Right lobe of liver (tissue), 6 donors: ENCODE data around the gene ZNF513. TPM values are rescaled to one million over a fixed set of nuclear protein-coding genes. Genes with fewer than 3 reads are reported as not detected.
"Not testable (repeated sequence)": the region's sequence is repeated elsewhere in the genome, so short reads cannot be mapped to it uniquely, and the experiment has no call there.

Experiments
- ATAC-seq, 4 donors: fragments of 200-7000 bp; cut with Tn5 transposase; one replicate each; pipeline ENCODE4 v1.9.1; 2020; ENCODE audit warnings: mild to moderate bottlenecking in 4 of 4, moderate library complexity in 4 of 4
- DNase-seq, 3 donors: peaks; one replicate each; pipeline ENCODE4 v3.0.0-alpha.2; 2020
- H3K27ac ChIP-seq, 3 donors: fragments of 200-600 bp; one replicate each; pipeline ENCODE4 v1.8.0; 2022
- H3K27me3 ChIP-seq, 2 donors: fragments of 200-600 bp; one replicate each; pipeline ENCODE4 v1.8.0; 2022
- H3K36me3 ChIP-seq, 4 donors: fragments of 200-600 bp; sonication (generic) in 1 of 4; one replicate each; pipeline versions ENCODE4 v1.5.1 to v1.8.0; 2017 to 2022; ENCODE audit warnings: control low read depth in 1 of 4
- H3K4me1 ChIP-seq, 4 donors: fragments of 200-600 bp; sonication (generic) in 1 of 4; one replicate each; pipeline versions ENCODE4 v1.5.1 to v1.8.0; 2017 to 2022; ENCODE audit warnings: control low read depth in 1 of 4
- H3K4me3 ChIP-seq, 3 donors: fragments of 200-600 bp; one replicate each; pipeline ENCODE4 v1.8.0; 2022
- H3K9me3 ChIP-seq, 4 donors: fragments of 200-600 bp; sonication (generic) in 1 of 4; one replicate each; pipeline versions ENCODE4 v1.5.1 to v1.8.0; 2017 to 2022; ENCODE audit warnings: control low read depth in 1 of 4
- POLR2A ChIP-seq: fragments of 450-650 bp; IDR thresholded peaks from one replicate; pipeline ENCODE4 v1.6.1; 2017; ENCODE audit warnings: antibody characterized with exemption, mild to moderate bottlenecking
- whole genome bisulfite sequencing: methylation state at CpG from one replicate; pipeline ENCODE4 v1.1.6; 2018; ENCODE audit warnings: low coverage, low lambda C conversion rate; ENCODE audit not compliant: insufficient coverage; ENCODE audit errors: missing lambda C conversion rate; 5-methylcytosine and 5-hydroxymethylcytosine counted together
- intact Hi-C, 2 donors: fragments of 100-400 bp; cut with DNase I; formaldehyde crosslinking; loops; one replicate each; pipeline versions ENCODE4 v1.11.2 to v1.14.1; 2022
- total RNA-seq, 6 experiments: library from RNA; depleted of rRNA in 2 of 6; stranded (reverse); fragments of >200 nt in 2 of 6; fragmentation: NEBNext Ultra II Directional in 3 of 6; extraction: Animal tissue kit (Norgen Biotek cat#: 25700) in 3 of 6; gene quantifications; one replicate each; pipeline versions ENCODE4 v1.1.0 to v1.2.4, GENCODE V29; 2016 to 2023
- TF ChIP-seq, protein P1 (sequence below), 4 donors: fragments of 200-600 bp in 3 of 4; fragments of 450-650 bp in 1 of 4; IDR thresholded peaks; one replicate each; pipeline versions ENCODE4 v1.5.1 to v1.8.0; 2016 to 2022; ENCODE audit warnings: antibody characterized with exemption in 4 of 4, mild to moderate bottlenecking in 2 of 4
- donor health status: DM: no; HTN: yes; CAD: no.
- donor health status: DM: no; HTN: no; CAD: no.
- donor health status: DM: no; HTN: no; CAD: no.
- donor health status: DM: no; HTN: yes; CAD: no.
- donor health status: DM: no; HTN: yes; CAD: no.

Gene ZNF513
- total RNA-seq, 6 experiments from 2014 or later: 6.0 to 14.7 (median 9.8) TPM

DNA sequence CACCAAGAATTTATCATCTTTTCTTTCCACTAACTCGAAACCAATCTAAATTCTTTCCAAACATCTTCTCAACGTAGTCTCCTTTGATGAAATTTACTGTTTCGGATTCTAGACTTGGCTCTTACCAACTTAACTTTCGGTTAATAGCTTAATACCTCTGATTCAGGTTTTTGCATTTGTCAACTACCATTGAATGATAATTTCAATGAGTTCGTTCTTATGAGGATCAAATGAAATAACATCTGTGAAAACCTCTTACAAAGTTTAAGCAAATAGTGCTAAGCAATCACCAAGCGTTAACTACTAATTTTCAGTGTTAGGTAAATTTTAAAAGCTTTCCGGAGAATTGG lies 47.3 kb upstream of the ZNF513 start:
- Histone ChIP-seq H3K9me3 (no peaks in the 10 kb centered on the region), H3K27me3 (no peaks in the 10 kb centered on the region), H3K4me3 (peak overlapping the region; percentile 99 to 100 (median 99)), H3K4me1 (peaks cover 0 to 18% (median 12%) of the 10 kb centered on the region in 4 donors), H3K27ac (peak overlapping the region; percentile 89 to 98 (median 97)), H3K36me3 (no peaks in the 10 kb centered on the region)
- 20% methylated on average over 7 of the region's 7 CpGs for WGBS
- TF ChIP-seq, protein P1, sequence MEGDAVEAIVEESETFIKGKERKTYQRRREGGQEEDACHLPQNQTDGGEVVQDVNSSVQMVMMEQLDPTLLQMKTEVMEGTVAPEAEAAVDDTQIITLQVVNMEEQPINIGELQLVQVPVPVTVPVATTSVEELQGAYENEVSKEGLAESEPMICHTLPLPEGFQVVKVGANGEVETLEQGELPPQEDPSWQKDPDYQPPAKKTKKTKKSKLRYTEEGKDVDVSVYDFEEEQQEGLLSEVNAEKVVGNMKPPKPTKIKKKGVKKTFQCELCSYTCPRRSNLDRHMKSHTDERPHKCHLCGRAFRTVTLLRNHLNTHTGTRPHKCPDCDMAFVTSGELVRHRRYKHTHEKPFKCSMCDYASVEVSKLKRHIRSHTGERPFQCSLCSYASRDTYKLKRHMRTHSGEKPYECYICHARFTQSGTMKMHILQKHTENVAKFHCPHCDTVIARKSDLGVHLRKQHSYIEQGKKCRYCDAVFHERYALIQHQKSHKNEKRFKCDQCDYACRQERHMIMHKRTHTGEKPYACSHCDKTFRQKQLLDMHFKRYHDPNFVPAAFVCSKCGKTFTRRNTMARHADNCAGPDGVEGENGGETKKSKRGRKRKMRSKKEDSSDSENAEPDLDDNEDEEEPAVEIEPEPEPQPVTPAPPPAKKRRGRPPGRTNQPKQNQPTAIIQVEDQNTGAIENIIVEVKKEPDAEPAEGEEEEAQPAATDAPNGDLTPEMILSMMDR (IDR thresholded peaks at IDR 0.05): no peak
- TF ChIP-seq POLR2A: no peak
- ATAC-seq: no peak
- intact Hi-C loops: no loop called here
- no peak for DNase-seq

DNA sequence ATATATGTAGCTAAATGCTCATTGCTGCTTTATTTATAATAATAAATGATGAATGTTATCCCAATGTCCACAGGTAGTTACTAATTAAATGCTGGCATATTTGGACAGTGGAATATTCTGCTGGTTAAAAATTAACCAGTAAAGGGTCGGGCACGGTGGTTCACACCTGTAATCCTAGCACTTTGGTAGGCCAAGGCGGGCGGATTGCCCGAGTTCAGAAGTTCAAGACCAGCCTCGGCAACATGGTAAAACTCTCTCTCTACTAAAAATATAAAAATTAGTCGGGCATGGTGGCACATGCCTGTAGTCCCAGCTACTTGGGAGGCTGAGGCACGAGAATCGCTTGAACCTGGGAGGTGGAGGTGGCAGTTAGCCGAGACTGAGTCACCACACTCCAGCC lies 44.5 kb upstream of the ZNF513 start:
- H3K27me3 ChIP-seq, H3K4me3 ChIP-seq, H3K9me3 ChIP-seq, DNase-seq, H3K36me3 ChIP-seq, ATAC-seq, intact Hi-C loops, H3K27ac ChIP-seq: not testable (repeated sequence)
- 56% methylated on average over 7 of the region's 10 CpGs for WGBS
- H3K4me1 ChIP-seq: peaks cover 0 to 18% (median 6%) of the 10 kb centered on the region in 4 donors

- no peaks in the 10 kb centered on the region for H3K27me3 ChIP-seq
- H3K36me3 ChIP-seq: no peaks in the 10 kb centered on the region
- no peak overlapping the region for H3K4me3 ChIP-seq
- no peaks in the 10 kb centered on the region for H3K9me3 ChIP-seq
- ATAC-seq (no peak), DNase-seq (no peak)
- H3K4me1 ChIP-seq: peaks cover 0 to 10% (median 2%) of the 10 kb centered on the region in 4 donors
- no peak overlapping the region for H3K27ac ChIP-seq
- 100% methylated on average over 3 of the region's 3 CpGs for WGBS
- no peak for TF ChIP-seq POLR2A
- TF ChIP-seq, protein P1 (IDR thresholded peaks at IDR 0.05): no peak
- intact Hi-C loops: no loop called here
These were observed 42.4 kb upstream of the ZNF513 start for GRCh38 chr2:27422958-27423357.

DNA sequence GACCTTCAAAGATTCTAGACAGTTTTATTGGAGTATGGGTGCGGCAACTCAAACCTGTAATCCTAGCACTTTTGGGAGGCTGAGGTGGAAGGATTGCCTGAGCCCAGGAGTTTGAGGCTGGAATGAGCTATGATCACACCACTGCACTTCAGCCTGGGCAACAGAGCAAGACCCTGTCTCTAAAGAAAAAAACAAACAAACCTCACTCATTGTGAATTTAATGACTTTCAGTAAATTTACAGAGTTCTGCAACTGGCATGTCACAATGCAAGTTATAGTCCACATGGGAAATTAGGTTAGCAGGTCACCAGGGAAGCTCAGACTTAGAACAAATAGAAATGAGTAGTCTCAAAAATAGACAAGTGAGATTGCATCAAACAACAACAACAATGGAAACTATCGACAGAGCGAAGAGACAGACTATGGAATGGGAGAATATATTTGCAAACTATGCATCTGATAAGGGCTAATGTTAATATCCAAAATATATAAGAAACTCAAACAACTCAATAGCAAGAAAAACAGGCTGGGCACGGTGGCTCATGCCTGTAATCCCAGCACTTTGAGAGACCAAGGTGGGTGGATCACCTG lies 41.2 kb upstream of the ZNF513 start:
- DNase-seq: no peak
- intact Hi-C loops: no loop called here

GRCh38 chr2:27420996-27421395 lies 40.5 kb upstream of the ZNF513 start:
- DNase-seq: no peak
- Histone ChIP-seq H3K4me3 (no peak overlapping the region), H3K27ac (no peak overlapping the region), H3K4me1 (peaks cover 0 to 10% (median 2%) of the 10 kb centered on the region in 4 donors), H3K36me3 (no peaks in the 10 kb centered on the region), H3K27me3 (no peaks in the 10 kb centered on the region), H3K9me3 (no peaks in the 10 kb centered on the region)
- no peak for TF ChIP-seq POLR2A
- TF ChIP-seq, protein P1 (IDR thresholded peaks at IDR 0.05): no peak
- no peak for ATAC-seq
- intact Hi-C loops: no loop called here

More for the DNA sequence above, 41.2 kb upstream of the ZNF513 start:
- no peaks in the 10 kb centered on the region for H3K36me3 ChIP-seq
- ATAC-seq: peak in 3 of 4 donors; percentile 48 to 56 (median 52)
- no peak for TF ChIP-seq POLR2A
- TF ChIP-seq, protein P1 (IDR thresholded peaks at IDR 0.05): no peak
- H3K9me3 ChIP-seq: no peaks in the 10 kb centered on the region
- H3K4me1 ChIP-seq: peaks cover 0 to 10% (median 2%) of the 10 kb centered on the region in 4 donors
- 43% methylated on average over 4 of the region's 4 CpGs for WGBS
- H3K27ac ChIP-seq: no peak overlapping the region
- H3K27me3 ChIP-seq: no peaks in the 10 kb centered on the region
- no peak overlapping the region for H3K4me3 ChIP-seq
